Pericardium fibroblast (primary cell): ENCODE data around the gene ZKSCAN2. TPM values are rescaled to one million over a fixed set of nuclear protein-coding genes. Genes with fewer than 3 reads are reported as not detected.

Experiments
- total RNA-seq: library from RNA; depleted of rRNA; stranded (reverse); fragments of >200 nt; gene quantifications from 2 replicates; pipeline ENCODE4 v1.2.3, GENCODE V29; 2015

ZKSCAN2 gene
- total RNA-seq, result 3.3 and 5.0 TPM in 2 replicates

GRCh38 chr16:25257470-25257955, at the start of gene ZKSCAN2:
TSS of gene ZKSCAN2 (minus strand) at chr16:25257845. CDS start at chr16:25257127, 718 bp downstream.

Other genes starting within 250 kb of the ZKSCAN2 start
- 28.1 and 32.1 TPM in 2 replicates for gene ARHGAP17, start 242.5 kb downstream of the ZKSCAN2 start, total RNA-seq
- gene LCMT1, start 146.1 kb downstream of the ZKSCAN2 start, total RNA-seq, result 39.8 and 41.9 TPM in 2 replicates
- gene AQP8, start 40.9 kb downstream of the ZKSCAN2 start, total RNA-seq, result not detected in 2 replicates